Caco-2 (cell line): ENCODE data around the gene GALE. TPM values are rescaled to one million over a fixed set of nuclear protein-coding genes. Genes with fewer than 3 reads are reported as not detected.
"Not testable (repeated sequence)": the region's sequence is repeated elsewhere in the genome, so short reads cannot be mapped to it uniquely, and the experiment has no call there.

Experiments
- BruUV-seq: library from RNA; stranded (reverse); fragments of 400-500 nt; replicated peaks from 2 replicates; lab custom pipeline; 2021; lab: Mats Ljungman, UMichigan
- CTCF ChIA-PET: fragments of 300-600 bp; sonication (Branson Sonifier 250); formaldehyde crosslinking; loops from one replicate; lab custom pipeline; 2022; ENCODE audit warnings: antibody characterized with exemption; lab: Charles Lee
- POLR2A ChIA-PET: fragments of 300-600 bp; sonication (Branson Sonifier 250); formaldehyde crosslinking; loops from one replicate; lab custom pipeline; 2022; ENCODE audit warnings: antibody characterized with exemption; lab: Charles Lee
- DNase-seq, 2 experiments: peaks; one replicate each; pipeline versions ENCODE4 v3.0.0 to v3.0.0-alpha.2; 2020 to 2022
- H3K27me3 ChIP-seq: replicated peaks from 2 replicates; pipeline ENCODE4 v1.6.0; 2011; ENCODE audit warnings: low read length; ENCODE audit not compliant: control insufficient read depth, insufficient read depth
- H3K36me3 ChIP-seq: 2 replicates; pipeline ENCODE4 v1.5.1; 2011; ENCODE audit warnings: low read length; ENCODE audit not compliant: control insufficient read depth, insufficient read depth
- H3K4me1 ChIP-seq: fragments of 250-450 bp; sonication (Bioruptor Pico); 2 replicates; pipeline ENCODE4 v1.5.1; 2020; ENCODE audit warnings: mild to moderate bottlenecking
- H3K4me3 ChIP-seq: 2 replicates; pipeline ENCODE4 v1.5.1; 2011; ENCODE audit warnings: low read depth, mild to moderate bottlenecking, control low read depth, low read length
- H3K9me3 ChIP-seq: fragments of 250-450 bp; sonication (Bioruptor Pico); 2 replicates; pipeline ENCODE4 v1.5.1; 2020; ENCODE audit warnings: mild to moderate bottlenecking, moderate library complexity
- H3K27ac Mint-ChIP-seq: one replicate; pipeline ENCODE4 v1.8.0; 2022; ENCODE audit warnings: mixed read lengths; ENCODE audit not compliant: unreplicated experiment
- H3K27me3 Mint-ChIP-seq: one replicate; pipeline ENCODE4 v1.8.0; 2022; ENCODE audit warnings: mixed read lengths; ENCODE audit not compliant: insufficient read depth, unreplicated experiment
- H3K36me3 Mint-ChIP-seq: one replicate; pipeline ENCODE4 v1.8.0; 2022; ENCODE audit warnings: mild to moderate bottlenecking, mixed read lengths; ENCODE audit not compliant: insufficient read depth, unreplicated experiment
- H3K4me1 Mint-ChIP-seq: one replicate; pipeline ENCODE4 v1.8.0; 2022; ENCODE audit warnings: low read depth, mixed read lengths; ENCODE audit not compliant: unreplicated experiment
- H3K4me3 Mint-ChIP-seq: one replicate; pipeline ENCODE4 v1.8.0; 2022; ENCODE audit warnings: mild to moderate bottlenecking, moderate library complexity, mixed read lengths; ENCODE audit not compliant: unreplicated experiment
- H3K9me3 Mint-ChIP-seq: one replicate; pipeline ENCODE4 v1.8.0; 2022; ENCODE audit warnings: mixed read lengths; ENCODE audit not compliant: unreplicated experiment
- CTCF ChIP-seq, 2 experiments: fragments of 200-600 bp in 1 of 2; IDR thresholded peaks; 1 replicate in 1 of 2; 2 replicates in 1 of 2; pipeline versions ENCODE4 v1.5.1 to v1.8.0; 2011 to 2022; ENCODE audit warnings: antibody characterized with exemption in 1 of 2, control low read depth in 1 of 2, inconsistent platforms in 1 of 2, low read depth in 1 of 2, low read length in 1 of 2, mild to moderate bottlenecking in 1 of 2, moderate library complexity in 1 of 2; ENCODE audit not compliant: insufficient read depth in 1 of 2, severe bottlenecking in 1 of 2, unreplicated experiment in 1 of 2
- intact Hi-C: fragments of 100-400 bp; cut with micrococcal nuclease; formaldehyde crosslinking; loops from one replicate; pipeline ENCODE4 v1.10.0; 2022; ENCODE audit not compliant: unreplicated experiment
- total RNA-seq: library from RNA; stranded (reverse); gene quantifications from 2 replicates; pipeline ENCODE4 v1.2.3, GENCODE V29; 2022

Gene GALE
- total RNA-seq, 1 experiment from 2014 or later: 51.6 TPM

- H3K4me1 ChIP-seq: no peaks in the 10 kb centered on the region
- TF ChIP-seq CTCF (IDR thresholded peaks at IDR 0.05; ENCODE audit: insufficient read depth in 1 of 2, low read depth in 1 of 2, low read length in 1 of 2, severe bottlenecking in 1 of 2, unreplicated experiment in 1 of 2): no peak
- CTCF ChIA-PET: no interaction called here
- H3K4me1 Mint-ChIP-seq: no peaks in the 10 kb centered on the region
- H3K27me3 ChIP-seq: no peaks in the 10 kb centered on the region
- H3K27me3 Mint-ChIP-seq: no peaks in the 10 kb centered on the region
- H3K36me3 Mint-ChIP-seq: peaks cover 41% of the 10 kb centered on the region
- no peaks in the 10 kb centered on the region for H3K9me3 Mint-ChIP-seq
- BruUV-seq: no TSS peak
- no peak overlapping the region for H3K27ac Mint-ChIP-seq
- no peak overlapping the region for H3K4me3 Mint-ChIP-seq
- no peaks in the 10 kb centered on the region for H3K36me3 ChIP-seq
- no peaks in the 10 kb centered on the region for H3K9me3 ChIP-seq
- POLR2A ChIA-PET: no interaction called here
- no peak overlapping the region for H3K4me3 ChIP-seq
- no peak for DNase-seq
- intact Hi-C loops: no loop called here
Measured at GRCh38 chr1:23784846-23785245, 15.7 kb downstream of the GALE start.

- DNase-seq, H3K27me3 Mint-ChIP-seq, H3K36me3 ChIP-seq, H3K4me1 Mint-ChIP-seq, H3K4me3 ChIP-seq, BruUV-seq, CTCF ChIA-PET, H3K9me3 ChIP-seq, intact Hi-C loops, H3K9me3 Mint-ChIP-seq, POLR2A ChIA-PET, H3K4me3 Mint-ChIP-seq, H3K4me1 ChIP-seq, H3K27me3 ChIP-seq, H3K27ac Mint-ChIP-seq: not testable (repeated sequence)
- peaks cover 35% of the 10 kb centered on the region for H3K36me3 Mint-ChIP-seq
Measured at GRCh38 chr1:23783141-23783540, 17.4 kb downstream of the GALE start.

GRCh38 chr1:23779826-23780371, 20.7 kb downstream of the GALE start:
- no peak for TF ChIP-seq CTCF (IDR thresholded peaks at IDR 0.05; ENCODE audit: insufficient read depth in 1 of 2, low read depth in 1 of 2, low read length in 1 of 2, severe bottlenecking in 1 of 2, unreplicated experiment in 1 of 2)
- Mint-ChIP-seq H3K36me3 (peaks cover 9% of the 10 kb centered on the region), H3K4me1 (peaks cover 6% of the 10 kb centered on the region), H3K9me3 (no peaks in the 10 kb centered on the region), H3K27ac (no peak overlapping the region), H3K27me3 (no peaks in the 10 kb centered on the region), H3K4me3 (peak overlapping the region; percentile 85)
- Histone ChIP-seq H3K9me3 (no peaks in the 10 kb centered on the region), H3K4me3 (no peak overlapping the region), H3K4me1 (peaks cover 5% of the 10 kb centered on the region; the same call in 1 of the 2 replicates), H3K36me3 (no peaks in the 10 kb centered on the region), H3K27me3 (no peaks in the 10 kb centered on the region)
- intact Hi-C loops: loop anchor here (5.0 kb wide), 1 partner anchor 87 kb away; the partner anchor contains the start of gene FUCA1
- BruUV-seq: no TSS peak
- no peak for DNase-seq
- POLR2A ChIA-PET: no interaction called here
- CTCF ChIA-PET: no interaction called here
